Spleen (tissue), 11 donors: ENCODE results near the gene TWF2. TPM values are rescaled to one million over a fixed set of nuclear protein-coding genes. Genes with fewer than 3 reads are reported as not detected.
A peak's percentile ranks its signal among the peaks of the same experiment; 100 is the strongest.

Experiments used
- DNase-seq: peaks from one replicate; pipeline ENCODE4 v3.0.0-alpha.2; 2020
- H3K27ac ChIP-seq, 8 donors: fragments of 200-600 bp; sonication (generic) in 7 of 8; 1 replicate in 4 of 8; 2 replicates in 4 of 8; pipeline versions ENCODE4 v1.5.0 to v1.8.0; 2016 to 2021; ENCODE audit warnings: inconsistent platforms in 4 of 8, mild to moderate bottlenecking in 4 of 8, moderate library complexity in 1 of 8
- H3K27me3 ChIP-seq, 7 donors: fragments of 200-600 bp; sonication (generic) in 6 of 7; replicated peaks in 1 of 7; 1 replicate in 4 of 7; 2 replicates in 3 of 7; pipeline versions ENCODE4 v1.5.0 to v1.8.0; 2016 to 2021; ENCODE audit warnings: inconsistent platforms in 3 of 7, mild to moderate bottlenecking in 1 of 7
- H3K36me3 ChIP-seq, 6 donors: fragments of 200-600 bp; sonication (generic) in 5 of 6; 1 replicate in 4 of 6; 2 replicates in 2 of 6; pipeline versions ENCODE4 v1.5.0 to v1.8.0; 2016 to 2021; ENCODE audit warnings: inconsistent platforms in 2 of 6
- H3K4me1 ChIP-seq, 6 donors: fragments of 200-600 bp; sonication (generic) in 5 of 6; 1 replicate in 3 of 6; 2 replicates in 3 of 6; pipeline versions ENCODE4 v1.5.0 to v1.8.0; 2016 to 2021; ENCODE audit warnings: inconsistent platforms in 3 of 6
- H3K4me3 ChIP-seq, 8 donors: fragments of 200-600 bp; sonication (generic) in 7 of 8; 1 replicate in 4 of 8; 2 replicates in 4 of 8; pipeline versions ENCODE4 v1.5.0 to v1.8.0; 2016 to 2021; ENCODE audit warnings: inconsistent platforms in 4 of 8, mild to moderate bottlenecking in 4 of 8, moderate library complexity in 2 of 8
- H3K9me3 ChIP-seq, 8 donors: fragments of 200-600 bp; sonication (generic) in 7 of 8; 1 replicate in 4 of 8; 2 replicates in 4 of 8; pipeline versions ENCODE4 v1.5.0 to v1.8.0; 2016 to 2021; ENCODE audit warnings: inconsistent platforms in 4 of 8
- POLR2A ChIP-seq, 3 donors: fragments of 450-650 bp; IDR thresholded peaks; one replicate each; pipeline ENCODE4 v1.5.1; 2017; ENCODE audit warnings: antibody characterized with exemption in 3 of 3, mild to moderate bottlenecking in 1 of 3
- POLR2AphosphoS5 ChIP-seq, 3 donors: sonication (generic); formaldehyde crosslinking; IDR thresholded peaks; one replicate each; pipeline ENCODE4 v1.5.1; 2017; ENCODE audit warnings: antibody characterized with exemption in 3 of 3
- WGBS, 5 donors: extraction: QIAGEN DNeasy Blood & Tissue Kit in 3 of 5; methylation state at CpG; one replicate each; pipeline versions ENCODE4 v1.1.5 to v1.1.7; 2013 to 2018; 5-methylcytosine and 5-hydroxymethylcytosine counted together
- intact Hi-C: fragments of 100-400 bp; cut with DNase I; formaldehyde crosslinking; loops from one replicate; pipeline ENCODE4 v1.15.0; 2023; ENCODE audit warnings: low total_unique reads
- polyA plus RNA-seq, 3 donors: library from polyadenylated mRNA; stranded (reverse); fragments of 200-250 nt; gene quantifications; one replicate each; pipeline ENCODE4 v1.2.1, GENCODE V29; 2013
- total RNA-seq, 7 donors: library from RNA; depleted of rRNA in 3 of 7; stranded (reverse); fragments of >200 nt in 3 of 7; fragmentation: NEBNext Ultra II Directional in 4 of 7; extraction: Animal tissue kit (Norgen Biotek cat#: 25700) in 4 of 7; gene quantifications; one replicate each; pipeline versions ENCODE4 v1.1.0 to v1.2.1, GENCODE V29; 2016 to 2021
- TF ChIP-seq, protein P1 (sequence below), 11 experiments: fragments of 200-600 bp in 7 of 11; fragments of 450-650 bp in 4 of 11; sonication (generic) in 4 of 11; IDR thresholded peaks in 8 of 11; conservative IDR thresholded peaks in 3 of 11; 1 replicate in 7 of 11; 2 replicates in 4 of 11; pipeline versions ENCODE4 v1.4.0 to v1.8.0; 2016 to 2021; ENCODE audit warnings: antibody characterized with exemption in 11 of 11, inconsistent platforms in 4 of 11, mild to moderate bottlenecking in 1 of 11
- donor health status: healthy with polysubstance abuse.
- donor health status: DM: no; HTN: no; CAD: no; lungs with moderate emphysema.
- donor health status: DM: no; HTN: no; CAD: no.
- donor health status: Bipolar disorder and iron deficiency.
- donor health status: healthy.
- donor health status: DM: no; HTN: no; CAD: no.
- donor health status: DM: yes; HTN: yes; CAD: no.

TWF2 gene
- total and polyA plus RNA-seq, 10 donors, result 47.3 to 109 (median 68.0) TPM

DNA sequence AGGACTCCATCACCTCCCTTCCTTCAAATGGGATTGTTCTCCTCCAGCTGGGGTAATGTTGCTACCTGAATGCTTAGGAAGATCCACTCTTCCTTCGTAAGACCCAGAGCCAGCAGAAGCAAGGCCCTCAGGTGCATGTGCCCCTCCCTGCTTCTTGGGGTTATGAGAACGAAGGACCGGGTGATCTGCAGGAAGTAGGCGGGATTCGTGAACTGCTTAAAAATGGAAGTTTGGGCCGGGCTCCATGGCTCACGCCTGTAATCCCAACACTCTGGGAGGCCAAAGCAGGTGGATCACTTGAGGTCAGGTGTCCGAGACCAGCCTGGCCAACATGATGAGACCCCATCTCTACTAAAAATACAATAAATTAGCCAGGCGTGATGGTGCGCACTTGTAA, 21.6 kb downstream of the TWF2 start:
- peak; percentile 38 for DNase-seq
- Histone ChIP-seq H3K27me3 (no peaks in the 10 kb centered on the region), H3K36me3 (peaks cover 0 to 68% (median 32%) of the 10 kb centered on the region in 6 donors), H3K27ac (peak overlapping the region in 7 of 8 donors; percentile 19 to 73 (median 55)), H3K9me3 (no peaks in the 10 kb centered on the region), H3K4me1 (peaks cover 44 to 66% (median 64%) of the 10 kb centered on the region in 6 donors), H3K4me3 (peak overlapping the region in 1 of 8 donors; percentile 6)
- WGBS, 5 donors, result 45 to 57% (median 50%) methylated on average over 10 of the region's 10 CpGs
- intact Hi-C loops, result no loop called here
- no peak for TF ChIP-seq POLR2A (IDR thresholded peaks at IDR 0.05)
- TF ChIP-seq, protein P1, sequence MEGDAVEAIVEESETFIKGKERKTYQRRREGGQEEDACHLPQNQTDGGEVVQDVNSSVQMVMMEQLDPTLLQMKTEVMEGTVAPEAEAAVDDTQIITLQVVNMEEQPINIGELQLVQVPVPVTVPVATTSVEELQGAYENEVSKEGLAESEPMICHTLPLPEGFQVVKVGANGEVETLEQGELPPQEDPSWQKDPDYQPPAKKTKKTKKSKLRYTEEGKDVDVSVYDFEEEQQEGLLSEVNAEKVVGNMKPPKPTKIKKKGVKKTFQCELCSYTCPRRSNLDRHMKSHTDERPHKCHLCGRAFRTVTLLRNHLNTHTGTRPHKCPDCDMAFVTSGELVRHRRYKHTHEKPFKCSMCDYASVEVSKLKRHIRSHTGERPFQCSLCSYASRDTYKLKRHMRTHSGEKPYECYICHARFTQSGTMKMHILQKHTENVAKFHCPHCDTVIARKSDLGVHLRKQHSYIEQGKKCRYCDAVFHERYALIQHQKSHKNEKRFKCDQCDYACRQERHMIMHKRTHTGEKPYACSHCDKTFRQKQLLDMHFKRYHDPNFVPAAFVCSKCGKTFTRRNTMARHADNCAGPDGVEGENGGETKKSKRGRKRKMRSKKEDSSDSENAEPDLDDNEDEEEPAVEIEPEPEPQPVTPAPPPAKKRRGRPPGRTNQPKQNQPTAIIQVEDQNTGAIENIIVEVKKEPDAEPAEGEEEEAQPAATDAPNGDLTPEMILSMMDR (IDR thresholded peaks at IDR 0.05 in 8 of 11, conservative IDR thresholded peaks at IDR 0.05 in 3 of 11), result no peak
- no peak for TF ChIP-seq POLR2AphosphoS5 (IDR thresholded peaks at IDR 0.05)

DNA sequence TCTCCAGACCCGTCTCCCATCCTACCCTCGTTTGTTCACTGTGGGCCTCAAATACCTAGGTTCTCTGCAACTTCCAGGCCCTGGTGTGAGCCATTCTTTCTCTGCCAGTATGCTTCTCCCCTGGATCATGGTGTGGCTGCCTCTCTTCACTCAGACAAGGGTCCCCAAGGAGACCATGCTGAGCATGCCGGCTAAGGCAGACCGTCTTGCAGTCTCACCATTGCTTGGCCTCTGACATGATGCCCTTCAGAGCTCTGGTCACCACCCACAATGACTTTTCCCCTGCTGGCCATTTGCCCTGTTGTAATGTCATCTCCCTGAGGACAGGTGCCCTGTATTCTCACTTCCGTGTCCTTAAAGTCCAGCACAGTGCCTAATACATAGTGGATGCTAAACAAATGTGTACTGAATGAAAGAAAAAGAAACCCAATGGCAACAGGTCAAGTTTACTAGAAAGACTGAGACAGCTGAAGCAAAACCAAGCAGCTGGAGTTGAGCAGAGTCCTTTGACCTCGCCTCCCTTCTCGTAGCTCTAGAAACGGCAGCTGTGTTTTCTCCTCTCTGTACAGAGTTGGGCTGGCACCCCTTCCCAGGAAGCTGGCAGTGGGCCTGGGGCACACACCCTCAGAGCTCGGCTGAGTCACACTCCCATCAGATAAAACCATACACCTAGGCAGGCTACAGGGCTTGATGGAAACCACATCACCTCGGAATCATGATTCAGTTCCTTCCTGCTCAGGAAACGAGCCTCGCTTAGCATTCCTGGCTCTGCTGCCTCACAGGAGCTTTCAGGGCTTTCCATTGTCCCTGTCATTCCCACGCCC, 22.2 kb downstream of the TWF2 start:
- Histone ChIP-seq H3K4me1 (peaks cover 38 to 60% (median 58%) of the 10 kb centered on the region in 6 donors), H3K27ac (peak overlapping the region in 7 of 8 donors; percentile 19 to 73 (median 55)), H3K9me3 (no peaks in the 10 kb centered on the region), H3K36me3 (peaks cover 0 to 68% (median 38%) of the 10 kb centered on the region in 6 donors), H3K4me3 (peak overlapping the region in 1 of 8 donors; percentile 6), H3K27me3 (no peaks in the 10 kb centered on the region)
- WGBS, 5 donors, result 32 to 40% (median 37%) methylated on average over 13 of the region's 13 CpGs
- peak; percentile 78 for DNase-seq
- TF ChIP-seq, protein P1 (IDR thresholded peaks at IDR 0.05 in 8 of 11, conservative IDR thresholded peaks at IDR 0.05 in 3 of 11), result no peak
- TF ChIP-seq POLR2AphosphoS5 (IDR thresholded peaks at IDR 0.05) (peak in 2 of 3 donors; percentile 49 to 55), POLR2A (IDR thresholded peaks at IDR 0.05) (no peak)
- intact Hi-C loops, result no loop called here

DNA sequence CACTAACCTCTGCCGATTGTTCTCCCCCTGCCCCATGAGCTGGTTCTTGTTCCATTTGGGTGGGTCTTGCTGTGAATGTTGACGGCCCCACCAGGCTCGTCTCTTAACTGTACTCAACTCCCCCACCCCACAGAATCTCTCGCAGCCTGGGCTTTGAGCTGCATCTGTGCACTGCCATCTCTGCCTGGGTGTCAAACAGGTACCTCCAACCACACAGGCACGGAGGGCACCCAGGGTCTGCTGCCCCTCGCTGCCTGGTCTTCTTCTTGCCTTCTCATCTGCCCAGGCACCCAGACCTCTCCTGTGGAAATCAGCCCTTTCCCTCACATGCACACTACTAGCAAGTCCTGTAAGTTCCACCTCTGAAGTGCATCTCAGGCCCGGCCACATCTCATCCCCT, 23.6 kb downstream of the TWF2 start:
- peaks cover 0 to 71% (median 53%) of the 10 kb centered on the region in 6 donors for H3K36me3 ChIP-seq
- H3K4me3 ChIP-seq, result no peak overlapping the region
- WGBS, 5 donors, result 91 to 98% (median 94%) methylated on average over 7 of the region's 7 CpGs
- TF ChIP-seq, protein P1 (IDR thresholded peaks at IDR 0.05 in 8 of 11, conservative IDR thresholded peaks at IDR 0.05 in 3 of 11), result no peak
- TF ChIP-seq POLR2A (IDR thresholded peaks at IDR 0.05) (no peak), POLR2AphosphoS5 (IDR thresholded peaks at IDR 0.05) (no peak)
- H3K27ac ChIP-seq, result no peak overlapping the region
- H3K9me3 ChIP-seq, result no peaks in the 10 kb centered on the region
- peak; percentile 43 for DNase-seq
- intact Hi-C loops, result no loop called here
- no peaks in the 10 kb centered on the region for H3K27me3 ChIP-seq
- H3K4me1 ChIP-seq, result peaks cover 24 to 55% (median 44%) of the 10 kb centered on the region in 6 donors

DNA sequence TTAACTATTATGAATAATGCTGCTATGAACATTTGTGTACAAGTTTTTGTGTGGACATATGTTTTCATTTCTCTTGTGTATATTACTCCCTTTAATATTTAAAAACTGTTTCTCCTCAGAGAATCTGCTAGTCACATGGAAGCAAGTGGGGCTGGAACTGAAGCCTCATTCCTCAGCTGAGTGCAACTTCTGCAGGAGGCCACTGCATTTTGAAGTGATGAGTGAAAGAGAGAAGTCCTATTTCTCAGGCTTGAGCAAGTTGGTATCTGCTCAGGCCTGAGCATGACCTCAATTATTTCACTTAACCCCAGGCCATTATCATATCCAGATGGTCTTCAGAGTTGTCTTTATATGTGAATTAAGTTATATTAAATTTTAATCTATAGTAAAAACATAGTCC, 25.1 kb downstream of the TWF2 start:
- DNase-seq, result no peak
- intact Hi-C loops, result no loop called here
- no peaks in the 10 kb centered on the region for H3K9me3 ChIP-seq
- TF ChIP-seq, protein P1 (IDR thresholded peaks at IDR 0.05 in 8 of 11, conservative IDR thresholded peaks at IDR 0.05 in 3 of 11), result no peak
- TF ChIP-seq POLR2A (IDR thresholded peaks at IDR 0.05) (no peak), POLR2AphosphoS5 (IDR thresholded peaks at IDR 0.05) (no peak)
- peaks cover 0 to 80% (median 67%) of the 10 kb centered on the region in 6 donors for H3K36me3 ChIP-seq
- no peak overlapping the region for H3K4me3 ChIP-seq
- peaks cover 23 to 49% (median 33%) of the 10 kb centered on the region in 6 donors for H3K4me1 ChIP-seq
- H3K27me3 ChIP-seq, result no peaks in the 10 kb centered on the region
- H3K27ac ChIP-seq, result no peak overlapping the region
